EL (cell line): ENCODE measurements around the gene ACBD4.
"Not testable (repeated sequence)": the region's sequence is repeated elsewhere in the genome, so short reads cannot be mapped to it uniquely, and the experiment has no call there.

Experiments
- DNase-seq: peaks from one replicate; pipeline ENCODE4 v3.0.0-alpha.2; 2016

Gene ACBD4

DNA sequence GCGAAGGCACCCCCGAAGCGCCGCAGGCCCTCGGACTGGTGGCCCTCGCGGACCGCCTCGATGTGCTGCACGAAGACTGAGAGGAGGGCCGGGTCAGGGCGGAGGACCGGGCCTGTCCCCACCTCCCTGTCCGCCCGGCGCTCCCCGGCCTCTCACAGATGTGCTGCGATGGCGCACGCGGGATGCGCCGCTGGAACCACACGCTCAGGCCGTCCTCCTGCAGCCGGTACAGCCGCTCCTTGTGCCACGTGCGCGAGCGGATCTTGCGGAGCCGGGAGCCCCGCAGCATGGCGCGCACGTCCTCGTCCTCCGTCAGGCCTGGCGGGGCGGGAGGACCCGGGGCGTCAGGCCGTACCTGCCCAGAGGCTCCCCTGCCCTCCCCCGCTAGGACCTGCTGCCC lies 14.4 kb upstream of the ACBD4 start:
- DNase-seq, result no peak

DNA sequence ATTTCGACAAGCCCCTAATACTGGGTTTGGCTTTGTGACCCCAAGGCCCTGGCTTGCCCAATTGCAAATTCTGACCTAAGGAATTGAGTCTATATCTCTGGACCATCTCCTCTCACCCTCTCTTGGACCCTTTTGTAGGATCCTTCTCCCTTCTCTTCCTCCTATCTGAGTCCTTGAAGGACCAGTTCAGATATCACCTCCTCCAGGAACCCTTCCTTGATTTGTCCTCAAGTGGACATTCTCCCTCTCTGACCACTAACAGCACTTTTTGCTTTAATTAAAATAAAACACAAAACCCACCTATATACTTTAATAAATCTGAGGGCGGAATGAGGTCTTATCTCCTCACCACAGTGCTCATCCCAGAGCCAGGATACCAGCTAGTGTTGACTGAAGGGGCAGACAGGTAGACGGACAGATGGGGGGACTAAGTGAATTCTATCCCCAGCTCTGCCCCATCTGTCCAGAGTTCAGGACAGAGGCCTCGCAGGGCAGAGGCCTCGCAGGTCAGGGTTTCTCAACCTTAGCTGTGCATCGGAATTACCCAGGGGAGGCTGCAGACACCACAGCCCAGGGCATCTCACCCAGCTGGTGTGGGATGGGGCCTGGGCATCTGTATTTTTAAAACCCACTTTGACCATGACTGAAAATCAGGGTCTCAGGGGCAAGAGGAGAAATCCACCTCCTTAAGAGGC lies 12.3 kb upstream of the ACBD4 start:
- no peak for DNase-seq

DNA sequence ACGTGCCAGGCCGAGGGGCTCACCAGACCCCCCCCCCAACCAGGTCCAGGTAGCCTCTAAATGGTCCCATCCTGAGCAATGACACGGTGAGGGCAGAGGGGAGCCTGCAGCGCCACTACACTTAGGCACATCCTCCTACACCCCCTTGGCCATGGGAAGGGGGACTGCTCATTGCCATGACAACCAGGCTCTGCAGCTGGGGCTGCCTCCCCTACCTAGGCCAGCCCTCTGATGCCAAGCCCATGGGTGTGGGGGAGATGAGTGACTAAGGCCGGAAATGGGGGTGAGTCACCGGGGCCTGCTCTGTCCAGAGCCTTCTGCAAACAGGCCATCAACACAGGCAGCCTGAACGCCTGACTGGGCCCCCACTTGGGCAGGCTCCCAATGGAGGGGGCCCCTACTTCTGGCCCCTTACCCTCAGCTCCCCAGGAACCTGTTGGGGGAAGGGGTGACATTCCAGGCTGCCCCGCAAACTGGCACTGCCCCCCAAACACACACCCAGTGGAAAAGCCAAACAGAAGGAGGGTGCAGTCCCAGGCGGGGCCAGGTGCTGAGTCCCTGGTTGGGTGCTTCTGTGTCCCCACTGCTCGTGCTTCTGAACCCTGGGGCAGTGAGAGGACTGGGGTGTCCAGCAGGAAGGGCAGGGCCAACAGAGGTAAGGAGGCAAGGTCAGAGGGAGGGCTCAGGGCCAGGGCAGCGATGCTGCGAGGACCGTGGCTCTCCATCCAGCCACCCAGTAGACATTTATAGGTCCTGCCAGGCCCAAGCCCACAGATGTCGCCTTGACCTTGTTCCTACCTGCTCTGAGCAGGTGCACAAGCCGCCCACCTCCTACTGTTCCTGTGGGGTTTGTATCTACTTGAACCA lies 11.3 kb upstream of the ACBD4 start:
- DNase-seq, result peak; percentile 91

DNA sequence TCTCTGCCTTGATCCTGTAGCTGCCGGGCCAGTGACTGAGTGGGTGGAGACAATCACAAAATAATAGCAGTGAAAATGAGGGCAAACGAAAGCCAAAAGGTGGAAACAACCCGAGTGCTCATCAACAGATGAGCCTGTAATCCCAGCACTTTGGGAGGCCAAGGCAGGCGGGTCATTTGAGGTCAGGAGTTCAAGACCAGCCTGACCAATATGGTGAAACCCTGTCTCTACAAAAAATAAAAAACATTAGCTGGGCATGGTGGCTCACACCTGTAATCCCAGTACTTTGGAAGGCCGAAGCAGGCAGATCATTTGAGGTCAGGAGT lies 10.7 kb upstream of the ACBD4 start:
- DNase-seq, result not testable (repeated sequence)

DNA sequence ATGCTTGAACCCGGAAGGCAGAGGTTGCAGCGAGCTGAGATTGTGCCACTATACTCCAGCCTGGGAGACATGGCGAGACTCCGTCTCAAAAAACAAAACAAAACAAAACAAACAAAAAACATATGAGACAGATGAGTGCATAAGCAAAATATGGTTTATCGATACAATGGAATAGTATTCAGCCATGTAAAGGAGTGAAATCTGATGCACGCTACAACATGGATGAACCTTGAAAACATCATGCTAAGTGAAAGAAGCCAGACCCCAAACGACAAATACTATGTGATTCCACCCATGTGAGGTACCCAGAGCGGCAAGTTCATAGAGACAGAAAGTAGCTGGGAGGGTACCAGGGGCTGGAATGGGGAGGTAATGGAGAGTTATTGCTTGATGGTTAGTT lies 10.0 kb upstream of the ACBD4 start:
- no peak for DNase-seq

DNA sequence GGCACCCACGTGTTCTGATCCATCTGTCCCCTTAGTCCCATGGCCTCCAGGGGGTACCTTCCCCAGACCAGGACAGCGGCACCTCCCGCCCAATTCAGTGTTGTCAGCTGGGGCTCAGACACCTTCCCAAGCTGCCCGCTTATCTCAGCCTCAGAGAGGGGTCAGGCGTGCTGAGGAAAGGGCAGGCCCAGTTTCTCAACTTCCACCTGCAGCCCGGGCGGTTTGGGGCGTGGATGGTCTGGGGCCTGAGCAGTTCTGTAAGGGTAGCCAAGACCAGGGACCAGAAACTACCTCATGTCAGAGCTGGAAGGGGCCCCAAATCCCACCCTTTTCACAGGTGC lies 8.3 kb upstream of the ACBD4 start:
- no peak for DNase-seq

DNA sequence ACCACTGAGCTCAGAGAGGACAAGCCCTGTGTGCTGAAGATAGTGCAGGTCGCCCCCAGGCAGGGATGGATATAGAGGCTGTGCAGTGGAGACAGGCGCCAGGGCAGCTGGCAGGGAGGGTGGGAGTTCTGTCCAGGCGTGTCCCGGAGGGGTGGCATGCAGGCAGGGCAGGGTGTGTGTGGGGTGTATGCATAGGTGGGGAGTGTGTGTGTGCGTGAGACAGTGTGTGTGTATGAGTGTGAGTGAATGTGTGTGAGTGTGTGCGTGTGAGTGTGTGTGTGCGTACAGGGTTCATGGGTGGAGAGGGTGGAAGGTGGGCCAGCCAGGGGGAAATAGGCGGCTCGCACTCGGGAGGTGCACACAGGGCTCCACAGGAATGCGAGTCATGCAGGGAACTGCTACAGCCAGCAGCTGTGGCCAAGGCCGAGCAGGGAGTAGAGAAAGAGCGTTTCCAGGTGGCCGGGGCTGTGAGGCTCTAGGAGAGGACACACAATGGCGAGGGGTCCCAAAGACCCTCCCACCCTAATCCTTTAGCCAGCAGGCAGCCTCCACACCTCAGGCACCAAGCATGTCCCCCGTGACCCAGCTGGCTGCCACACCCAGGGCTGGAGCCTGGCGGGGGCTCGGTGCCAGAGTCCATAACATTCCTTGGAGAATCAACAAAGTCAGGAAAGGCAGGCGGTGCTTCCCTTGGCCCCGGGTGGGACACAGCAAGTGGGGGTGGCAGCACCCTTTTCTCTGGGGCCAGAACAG lies 7.8 kb upstream of the ACBD4 start:
- DNase-seq, result peak; percentile 54

DNA sequence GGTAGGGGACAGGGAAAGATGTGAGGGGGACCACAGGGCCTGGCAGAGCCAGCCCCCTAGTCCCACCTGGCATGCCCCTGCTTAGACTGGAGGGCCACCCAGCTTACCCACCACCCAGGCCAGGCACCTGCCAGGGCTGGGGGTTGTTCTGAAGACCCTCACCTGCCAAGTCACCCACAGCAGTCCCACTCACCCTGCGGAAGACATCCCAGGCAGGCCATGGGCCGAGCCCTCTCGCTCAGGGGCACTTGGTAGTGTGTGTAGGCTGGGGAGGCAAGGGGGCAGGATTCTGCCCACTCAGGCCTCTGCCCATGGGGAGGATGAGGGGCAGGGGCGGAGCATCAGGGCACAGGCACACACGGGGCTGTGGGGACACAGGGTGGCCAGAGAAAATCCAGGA lies 7.2 kb upstream of the ACBD4 start:
- no peak for DNase-seq

DNA sequence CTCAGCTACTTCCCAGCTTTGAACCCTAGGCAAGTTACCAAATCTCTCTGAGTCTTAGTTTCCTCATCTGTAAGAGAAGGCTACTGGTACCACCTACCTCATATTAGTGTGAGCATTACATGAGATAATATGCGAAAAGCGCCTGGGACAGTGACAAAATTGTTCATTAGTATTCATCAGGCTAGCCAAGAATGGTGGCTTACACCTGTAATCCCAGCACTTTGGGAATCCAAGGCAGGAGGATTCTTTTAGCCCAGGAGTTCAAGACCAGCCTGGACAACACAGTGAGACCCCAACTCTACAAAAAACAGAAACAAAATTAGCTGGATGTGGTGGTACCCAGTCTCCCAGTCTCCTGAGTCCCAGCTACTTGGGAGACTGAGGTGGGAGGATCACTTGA lies 6.5 kb upstream of the ACBD4 start:
- no peak for DNase-seq

DNA sequence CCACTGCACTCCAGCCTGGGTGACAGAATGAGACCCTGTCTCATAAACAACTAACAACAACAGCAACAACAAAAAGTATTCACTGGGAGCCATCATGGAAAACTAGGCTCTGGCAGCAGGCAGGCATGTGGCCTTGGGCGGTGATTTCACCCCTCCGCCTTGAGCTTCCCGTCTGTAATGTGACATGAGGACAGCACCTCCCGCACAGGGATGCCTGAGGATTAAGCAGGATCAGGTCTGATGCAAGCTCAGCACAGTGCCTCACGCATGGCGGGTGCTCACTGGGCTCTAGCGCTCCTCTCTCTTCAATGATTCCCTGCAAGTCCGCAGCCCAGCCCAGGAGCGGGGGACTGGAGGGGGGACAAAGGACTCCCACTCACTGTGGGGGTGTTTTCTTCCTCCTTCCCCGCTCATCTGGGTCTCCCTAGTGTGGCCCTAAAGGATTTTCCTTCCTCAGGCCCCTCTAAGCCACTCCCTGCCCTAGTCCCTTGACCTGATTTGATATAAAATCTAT lies 6.0 kb upstream of the ACBD4 start:
- no peak for DNase-seq

DNA sequence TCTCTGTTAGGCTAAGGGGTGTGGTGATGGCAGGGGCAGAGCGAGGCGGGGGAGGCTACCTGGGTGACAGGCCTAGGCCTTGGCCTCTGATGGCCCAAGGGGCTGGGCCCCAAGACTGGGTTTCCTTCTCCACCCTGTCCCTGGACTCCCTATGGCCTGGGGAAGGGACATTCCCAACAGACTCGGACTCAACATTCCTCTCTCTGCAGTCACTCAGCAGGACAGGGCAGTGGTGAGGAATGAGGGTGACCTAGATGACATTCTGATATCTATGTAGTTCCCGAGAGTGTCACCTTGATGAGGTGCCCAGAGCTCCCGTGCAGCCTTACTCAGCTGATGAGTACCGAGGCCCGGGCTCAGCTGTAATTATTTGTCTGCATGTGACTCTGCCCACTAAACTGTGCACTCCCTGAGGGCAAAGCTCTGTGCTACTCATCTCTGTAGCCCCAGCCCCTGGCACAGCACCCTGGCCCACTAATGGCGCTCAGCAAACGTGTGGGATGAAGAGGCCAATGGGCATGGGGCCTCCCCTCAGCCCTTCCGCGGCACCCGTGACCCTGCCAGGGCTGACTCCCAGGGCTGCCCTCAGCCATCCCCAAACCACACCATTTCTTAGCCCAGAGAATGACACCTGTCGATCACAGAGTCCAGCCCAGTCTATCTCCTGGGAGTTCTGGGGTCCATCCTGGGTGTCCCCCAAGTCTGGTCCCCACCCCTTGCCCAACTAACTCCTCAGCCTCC lies 5.4 kb upstream of the ACBD4 start:
- peak; percentile 53 for DNase-seq

DNA sequence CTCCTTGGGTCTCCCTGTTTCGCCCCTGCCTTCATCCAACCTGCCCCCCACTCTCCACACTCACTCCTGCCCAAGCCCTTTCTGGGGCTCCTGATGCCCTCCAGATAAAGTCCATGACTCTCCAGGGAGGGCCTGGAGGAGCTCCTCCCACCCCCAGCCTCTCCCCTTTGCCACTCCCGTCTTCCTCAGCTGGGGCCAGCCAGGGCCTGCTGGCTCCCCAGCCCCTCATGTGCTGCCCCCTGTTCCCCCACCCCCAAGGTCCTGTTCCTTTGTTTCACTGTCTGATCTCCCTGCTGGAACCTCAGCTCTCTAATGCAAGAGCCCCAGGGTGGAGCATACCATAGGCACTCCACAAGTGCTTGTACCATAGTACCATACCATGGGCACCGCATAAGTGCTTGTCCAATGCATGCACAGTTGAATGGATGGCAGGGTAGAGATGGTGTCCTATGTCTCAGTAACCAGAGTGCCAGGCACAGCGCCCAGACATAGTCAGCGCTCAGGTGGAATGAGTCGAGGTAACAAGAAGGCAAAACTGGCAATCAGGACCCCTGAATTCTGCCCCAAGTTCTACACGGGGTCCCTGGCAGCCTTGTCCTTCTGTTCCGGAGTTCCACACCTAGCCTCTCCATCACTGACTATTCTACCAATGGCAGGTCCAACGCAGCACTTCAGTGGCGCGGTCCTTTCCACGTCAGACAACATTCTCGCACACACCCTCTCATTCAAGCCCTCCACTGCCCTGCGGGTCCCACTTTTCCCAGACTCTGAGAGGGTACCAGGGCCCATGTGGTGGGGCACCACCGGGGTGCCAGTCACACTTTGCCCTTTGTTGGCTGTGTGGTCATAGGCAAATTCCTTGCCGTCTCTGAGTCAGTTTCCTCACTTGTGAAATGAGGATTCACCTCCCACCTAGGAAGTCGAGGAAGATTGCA lies 4.5 kb upstream of the ACBD4 start:
- DNase-seq, result no peak

DNA sequence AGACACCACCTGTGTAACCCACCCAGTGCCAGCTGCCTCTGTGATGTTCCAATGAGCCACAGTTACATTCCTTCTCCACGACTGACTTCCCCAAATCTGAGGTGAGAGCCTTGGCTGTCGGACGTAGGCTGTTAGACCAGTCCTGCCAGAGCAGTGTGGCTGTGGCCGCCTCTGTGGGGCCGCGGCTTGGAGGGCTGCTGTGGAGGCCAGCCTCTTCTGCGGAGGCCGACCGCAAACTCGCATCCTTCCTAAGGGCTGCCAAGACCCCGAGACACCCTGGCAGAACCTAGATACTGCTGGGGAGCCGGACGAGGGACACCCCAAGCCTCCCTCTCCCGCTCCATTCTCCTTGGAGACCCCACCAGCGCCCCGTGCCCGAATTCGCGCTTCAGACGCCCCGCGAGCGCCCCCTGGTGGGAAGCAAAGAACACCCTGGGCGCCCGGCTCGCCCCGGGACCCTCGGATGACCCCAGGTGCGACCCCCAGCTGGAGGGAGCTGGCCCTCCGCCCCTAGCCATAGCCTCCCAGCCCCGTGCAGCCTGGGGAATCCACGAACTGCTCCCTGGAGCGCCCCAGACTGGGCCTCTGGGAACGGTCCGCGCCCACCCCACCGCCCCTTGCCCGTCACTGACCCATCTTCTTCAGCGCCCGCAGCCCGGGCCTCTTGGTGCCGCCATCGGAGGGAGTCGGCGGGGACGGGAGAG lies 3.7 kb upstream of the ACBD4 start:
- DNase-seq, result peak; percentile 27

DNA sequence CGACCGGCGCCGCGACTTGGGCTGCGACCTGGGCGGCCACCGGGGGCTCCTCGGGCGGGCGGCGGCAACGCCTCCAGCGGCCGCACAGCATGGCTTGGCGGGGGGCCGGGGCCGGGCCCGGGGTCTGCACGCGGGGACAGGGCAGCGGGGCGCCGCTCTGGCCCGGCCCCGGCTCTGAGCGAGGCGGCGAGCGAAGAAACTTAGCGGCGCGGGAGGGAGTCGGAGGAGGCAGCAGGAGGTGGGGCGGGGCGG lies 3.2 kb upstream of the ACBD4 start, which contains the start of gene PLCD3:
Gene PLCD3 (minus strand): TSS at position 196 of the 252 bp plus-strand sequence. CDS start 105 bp downstream, at position 91.
- DNase-seq, result no peak

DNA sequence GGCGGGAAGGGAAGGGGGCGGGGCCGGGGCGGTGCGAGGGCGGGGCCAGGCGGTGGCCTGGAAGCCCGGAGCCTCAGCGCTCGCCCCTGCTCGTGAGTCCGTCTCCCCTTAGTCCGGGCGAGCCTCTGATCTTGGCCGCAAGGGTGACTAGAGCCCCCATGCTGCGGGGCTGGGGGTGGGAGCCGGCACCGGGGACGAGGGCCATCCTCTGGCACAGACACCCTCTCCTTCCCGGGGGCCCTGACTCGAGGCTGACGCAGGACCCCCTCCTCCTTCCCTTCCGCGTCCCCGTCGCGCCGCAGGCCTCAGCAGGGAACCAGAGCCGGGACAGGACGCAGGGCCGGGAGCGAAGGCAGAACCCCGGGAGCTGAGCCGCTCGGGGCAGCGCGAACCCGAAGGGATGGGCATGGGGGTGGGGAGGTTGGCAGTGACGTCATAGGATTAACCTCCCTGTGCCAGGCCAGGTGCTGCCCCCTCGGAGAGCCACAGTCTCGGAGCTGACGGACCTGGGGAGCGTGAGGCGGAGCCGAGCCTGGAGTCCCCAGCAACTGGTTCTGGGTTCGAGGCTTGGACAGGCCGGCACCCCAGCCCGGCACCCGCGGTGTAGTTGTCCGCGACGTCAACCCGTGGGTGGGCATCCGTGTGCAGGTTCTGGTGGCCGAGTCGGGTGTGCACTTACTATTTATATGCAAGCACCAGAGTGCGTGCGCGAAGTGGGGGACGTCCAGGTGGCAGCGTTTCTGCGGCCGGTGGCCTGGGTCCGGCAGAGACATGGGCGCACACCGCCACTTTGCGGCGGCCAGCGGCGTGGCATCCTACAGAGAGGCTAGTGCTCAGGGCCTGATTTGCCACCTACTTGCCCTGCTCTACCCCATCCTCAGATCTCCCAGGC lies 2.7 kb upstream of the ACBD4 start:
- peak; percentile 85 for DNase-seq

DNA sequence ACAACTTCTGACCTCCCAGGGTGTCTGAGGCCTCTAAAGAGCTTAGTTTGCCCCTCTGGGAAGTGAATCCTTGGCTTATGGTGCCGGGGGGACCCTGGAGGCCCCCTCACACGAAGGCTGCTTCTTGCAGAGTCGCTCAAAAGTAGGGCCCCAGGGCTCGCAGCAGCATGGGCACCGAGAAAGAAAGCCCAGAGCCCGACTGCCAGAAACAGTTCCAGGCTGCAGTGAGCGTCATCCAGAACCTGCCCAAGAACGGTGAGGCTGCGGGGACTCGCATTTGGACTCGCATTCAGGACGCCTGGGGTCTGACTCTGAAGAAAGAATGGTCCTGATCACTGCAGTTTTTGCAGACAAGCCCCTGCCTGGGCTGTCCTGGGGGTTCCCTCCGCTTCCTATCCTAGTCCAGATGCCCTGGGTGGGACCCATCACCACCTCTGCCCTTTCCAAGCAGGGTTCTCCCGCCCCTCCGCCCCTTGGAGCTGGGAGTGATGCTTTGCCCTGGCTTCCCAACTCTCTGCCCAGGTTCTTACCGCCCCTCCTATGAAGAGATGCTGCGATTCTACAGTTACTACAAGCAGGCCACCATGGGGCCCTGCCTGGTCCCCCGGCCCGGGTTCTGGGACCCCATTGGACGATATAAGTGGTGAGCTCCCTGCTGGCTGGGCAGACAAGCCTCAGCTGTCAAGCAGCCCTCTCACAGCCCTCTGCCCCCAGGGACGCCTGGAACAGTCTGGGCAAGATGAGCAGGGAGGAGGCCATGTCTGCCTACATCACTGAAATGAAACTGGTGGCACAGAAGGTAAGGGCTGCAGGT lies 698 bp downstream of the ACBD4 start:
- DNase-seq, result no peak

DNA sequence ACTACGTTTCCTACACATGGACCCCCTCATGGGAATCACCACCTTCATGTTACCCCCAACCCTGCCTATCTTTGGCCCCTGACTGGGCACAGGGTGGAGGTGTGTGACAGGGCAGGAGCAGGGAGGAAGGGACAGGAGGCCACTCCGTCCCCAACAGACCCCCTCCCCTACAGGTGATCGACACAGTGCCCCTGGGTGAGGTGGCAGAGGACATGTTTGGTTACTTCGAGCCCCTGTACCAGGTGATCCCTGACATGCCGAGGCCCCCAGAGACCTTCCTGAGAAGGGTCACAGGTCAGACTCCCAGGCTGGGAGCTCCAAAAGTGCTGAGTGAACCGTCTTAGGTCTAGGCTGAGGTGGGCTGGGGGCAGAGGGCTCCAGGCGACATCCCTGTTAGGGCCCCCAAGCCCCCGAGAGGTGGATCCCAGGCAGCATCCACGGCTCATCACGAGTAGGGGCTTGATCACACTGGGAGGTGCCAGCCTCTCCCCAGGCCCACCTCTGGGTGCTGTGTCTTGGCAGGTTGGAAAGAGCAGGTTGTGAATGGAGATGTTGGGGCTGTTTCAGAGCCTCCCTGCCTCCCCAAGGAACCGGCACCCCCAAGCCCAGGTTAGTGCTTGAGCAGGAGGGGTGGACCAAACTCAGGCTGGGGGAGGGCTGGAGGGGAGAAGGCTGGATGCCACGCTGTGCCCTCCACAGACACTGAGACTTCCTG lies 1.5 kb downstream of the ACBD4 start:
- no peak for DNase-seq

DNA sequence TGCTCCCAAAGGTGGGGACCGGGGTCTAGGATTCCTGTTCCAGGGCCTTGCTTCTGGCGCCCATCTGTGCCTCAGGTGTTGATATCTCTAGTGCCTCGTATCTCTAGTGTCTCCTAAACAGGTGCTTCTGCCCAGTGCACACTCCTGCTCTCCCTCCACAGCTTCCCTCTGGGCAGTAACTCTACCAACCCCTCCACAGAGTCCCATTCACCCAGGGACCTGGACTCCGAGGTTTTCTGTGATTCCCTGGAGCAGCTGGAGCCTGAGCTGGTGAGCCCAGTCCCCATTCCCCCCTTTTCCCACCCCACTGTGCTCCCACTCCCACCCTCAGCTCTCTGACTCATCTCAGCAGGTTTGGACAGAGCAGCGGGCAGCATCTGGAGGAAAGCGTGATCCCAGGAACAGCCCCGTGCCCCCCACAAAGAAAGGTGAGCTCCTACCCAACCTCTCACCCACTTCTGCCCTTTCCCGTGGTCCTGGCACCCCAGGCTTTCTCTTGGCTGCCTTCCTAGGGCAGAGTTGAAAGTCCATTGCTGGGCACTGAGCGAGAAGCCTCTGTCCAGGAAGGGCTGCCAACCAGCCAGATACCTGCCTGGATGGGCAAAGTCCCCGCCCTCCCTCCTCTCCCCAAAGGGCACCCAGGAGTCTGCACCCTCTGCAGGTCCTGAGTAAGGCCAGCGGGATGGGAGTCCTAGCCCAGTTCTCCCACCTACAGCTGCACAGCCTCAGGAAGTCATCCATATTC lies 2.2 kb downstream of the ACBD4 start:
- no peak for DNase-seq
